HepG2 (cell line): ENCODE data around the gene SIRPA. TPM values are rescaled to one million over a fixed set of nuclear protein-coding genes. Genes with fewer than 3 reads are reported as not detected.

Experiments
- JUND ChIP-seq: sonication (generic); formaldehyde crosslinking; IDR thresholded peaks from 2 replicates; pipeline ENCODE4 v1.8.0; 2022; ENCODE audit warnings: mild to moderate bottlenecking, missing genetic modification reagents
- MTA1 ChIP-seq: sonication (generic); formaldehyde crosslinking; IDR thresholded peaks from 2 replicates; pipeline ENCODE4 v1.4.0; 2020; ENCODE audit warnings: missing genetic modification reagents, mild to moderate bottlenecking, borderline replicate concordance
- MXI1 ChIP-seq: IDR thresholded peaks from 3 replicates; pipeline ENCODE4 v1.6.1; 2012; ENCODE audit warnings: low read depth, low read length, inconsistent platforms, borderline replicate concordance
- NFAT5 ChIP-seq: sonication (generic); formaldehyde crosslinking; IDR thresholded peaks from 2 replicates; pipeline ENCODE4 v1.4.0; 2020; ENCODE audit warnings: missing genetic modification reagents
- PHF21A ChIP-seq: sonication (generic); formaldehyde crosslinking; IDR thresholded peaks from 2 replicates; pipeline ENCODE4 v1.5.0; 2020; ENCODE audit warnings: mild to moderate bottlenecking, missing genetic modification reagents
- RBM39 ChIP-seq: fragments of 200-400 bp; formaldehyde crosslinking; IDR thresholded peaks from one replicate; pipeline ENCODE4 v1.6.1; 2018; ENCODE audit warnings: antibody characterized with exemption, mild to moderate bottlenecking, low read depth, low read length; ENCODE audit not compliant: poor library complexity, severe bottlenecking
- RFXAP ChIP-seq: sonication (generic); formaldehyde crosslinking; IDR thresholded peaks from 2 replicates; pipeline ENCODE4 v1.4.0; 2020; ENCODE audit warnings: missing genetic modification reagents, borderline replicate concordance
- TAF1 ChIP-seq: sonication (generic); formaldehyde crosslinking; IDR thresholded peaks from 2 replicates; pipeline ENCODE4 v1.4.0; 2020; ENCODE audit warnings: missing genetic modification reagents
- TBX2 ChIP-seq: sonication (generic); formaldehyde crosslinking; IDR thresholded peaks from 2 replicates; pipeline ENCODE4 v1.5.0; 2020; ENCODE audit warnings: missing genetic modification reagents, mild to moderate bottlenecking, borderline replicate concordance
- TEAD2 ChIP-seq: sonication (generic); formaldehyde crosslinking; IDR thresholded peaks from 2 replicates; pipeline ENCODE4 v1.9.0; 2021; ENCODE audit warnings: missing genetic modification reagents
- TMF1 ChIP-seq: sonication (generic); formaldehyde crosslinking; IDR thresholded peaks from 2 replicates; pipeline ENCODE4 v1.8.1; 2022; ENCODE audit warnings: low read depth, missing genetic modification reagents
- ZNF138 ChIP-seq: sonication (generic); formaldehyde crosslinking; IDR thresholded peaks from 2 replicates; pipeline ENCODE4 v1.5.0; 2020; ENCODE audit warnings: mild to moderate bottlenecking, low read depth, missing genetic modification reagents
- ZNF224 ChIP-seq: sonication (generic); formaldehyde crosslinking; IDR thresholded peaks from 2 replicates; pipeline ENCODE4 v1.5.0; 2020; ENCODE audit warnings: mild to moderate bottlenecking, missing genetic modification reagents
- ZNF251 ChIP-seq: sonication (generic); formaldehyde crosslinking; IDR thresholded peaks from 2 replicates; pipeline ENCODE4 v1.9.0; 2021; ENCODE audit warnings: mild to moderate bottlenecking, missing genetic modification reagents
- ZNF572 ChIP-seq: sonication (generic); formaldehyde crosslinking; IDR thresholded peaks from 2 replicates; pipeline ENCODE4 v1.5.1; 2020; ENCODE audit warnings: mild to moderate bottlenecking, missing genetic modification reagents
- ZNF691 ChIP-seq: sonication (generic); formaldehyde crosslinking; IDR thresholded peaks from 2 replicates; pipeline ENCODE4 v1.4.0; 2020; ENCODE audit warnings: missing genetic modification reagents, low read depth, mild to moderate bottlenecking, borderline replicate concordance
- ZSCAN30 ChIP-seq: sonication (generic); formaldehyde crosslinking; IDR thresholded peaks from 2 replicates; pipeline ENCODE4 v1.5.0; 2020; ENCODE audit warnings: mild to moderate bottlenecking, missing genetic modification reagents
- polyA plus RNA-seq, 8 experiments: library from polyadenylated mRNA; depleted of rRNA in 3 of 8; stranded (reverse) in 7 of 8; unstranded in 1 of 8; fragments of >200 nt; fragmentation: Illumina TruSeq in 4 of 8; extraction: Trizol in 4 of 8; gene quantifications; 2 replicates each; pipeline versions ENCODE4 v1.2.1 to v1.2.3, GENCODE V29; 2011 to 2016; ENCODE audit warnings: low read depth in 4 of 8, missing spikeins in 1 of 8, mixed read lengths in 1 of 8; ENCODE audit not compliant: insufficient read depth in 1 of 8
- total RNA-seq, 5 experiments: library from RNA; depleted of rRNA; stranded (reverse); fragments of >200 nt; fragmentation: Illumina TruSeq; extraction: Trizol; gene quantifications; 2 replicates each; pipeline ENCODE4 v1.2.3, GENCODE V29; 2016; ENCODE audit warnings: low read depth in 1 of 5

The SIRPA gene
- total and polyA plus RNA-seq, 2 of the 13 experiments (the other 11 are each of a cell fraction or from before 2014, with no cell fraction given), result 7.2 to 17.6 TPM

- TF ChIP-seq RBM39 (peak; percentile 53), JUND (CRISPR knock-in tag) (no peak; the same call in 1 of the 2 replicates), TMF1 (CRISPR knock-in tag) (no peak), MXI1 (no peak), ZSCAN30 (CRISPR knock-in tag) (no peak), TEAD2 (CRISPR knock-in tag) (no peak), ZNF138 (no peak), ZNF224 (CRISPR knock-in tag) (no peak), ZNF251 (CRISPR knock-in tag) (no peak), ZNF691 (CRISPR knock-in tag) (peak; percentile 26; the same call in 1 of the 2 replicates), PHF21A (no peak), RFXAP (CRISPR knock-in tag) (peak; percentile 20; the same call in 1 of the 2 replicates), ZNF572 (CRISPR knock-in tag) (no peak), TBX2 (CRISPR knock-in tag) (0 out of 2 replicates have a peak, but pooled peaks have one; percentile 35), MTA1 (CRISPR knock-in tag) (no peak), NFAT5 (CRISPR knock-in tag) (no peak; the same call in 1 of the 2 replicates), TAF1 (no peak)
Measured at GRCh38 chr20:1874450-1875182, 20.6 kb upstream of the SIRPA start (continued).
